ENCODE data around the gene CITED1.

The CITED1 gene

DNA sequence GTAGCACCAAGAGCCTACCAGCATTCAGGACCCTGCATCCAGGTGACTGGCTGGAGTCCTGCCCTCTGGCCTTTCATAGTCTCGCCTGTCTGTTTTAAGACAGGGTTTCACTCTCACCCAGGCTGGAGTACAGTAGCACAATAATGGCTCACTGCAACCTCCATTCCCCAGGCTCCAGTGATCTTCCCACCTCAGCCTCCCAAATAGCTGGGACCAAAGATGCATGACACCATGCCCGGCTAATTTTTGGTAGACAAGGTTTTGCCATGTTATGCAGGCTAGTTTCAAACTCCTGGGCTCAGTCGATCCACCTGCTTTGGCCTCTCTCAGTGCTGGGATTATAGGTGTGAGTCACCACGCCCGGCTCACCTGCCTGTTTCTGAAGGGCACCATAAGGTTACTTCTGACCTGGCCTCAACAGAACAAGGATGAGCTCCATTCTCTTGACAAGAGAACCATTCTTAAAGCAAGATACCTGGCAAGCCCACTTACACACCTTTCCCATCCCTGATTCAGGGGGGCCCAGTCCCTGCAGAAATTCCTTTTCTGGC lies 35.3 kb downstream of the CITED1 start:
- DNase-seq (ENCODE audit: low read depth in 2 of 2) = no peak

GRCh38 chrX:72269671-72270251 lies 36.0 kb downstream of the CITED1 start:
- no peak for DNase-seq (ENCODE audit: low read depth in 2 of 2)

- DNase-seq (ENCODE audit: low read depth in 2 of 2) = no peak
These were observed 36.9 kb downstream of the CITED1 start for GRCh38 chrX:72268597-72269365.

DNA sequence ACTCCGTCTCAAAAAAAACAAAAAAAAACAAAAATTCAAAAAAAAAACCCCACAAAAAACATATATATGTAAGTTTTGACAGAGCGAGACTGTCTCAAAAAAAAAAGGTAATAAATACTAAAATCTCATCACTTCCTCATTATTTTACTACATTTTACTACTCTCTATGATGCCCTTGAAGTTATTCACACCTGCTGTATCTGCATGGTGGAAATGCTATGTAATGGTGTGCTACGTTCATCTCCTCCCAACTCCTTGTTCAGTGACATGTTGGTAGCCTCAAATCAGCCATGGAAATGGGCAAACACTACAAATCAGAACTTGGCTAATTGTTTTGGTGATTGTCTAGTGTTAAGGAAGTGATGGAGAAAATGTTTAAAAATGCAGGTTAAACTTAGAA lies 40.5 kb downstream of the CITED1 start:
- DNase-seq (ENCODE audit: low read depth in 2 of 2) = no peak

DNA sequence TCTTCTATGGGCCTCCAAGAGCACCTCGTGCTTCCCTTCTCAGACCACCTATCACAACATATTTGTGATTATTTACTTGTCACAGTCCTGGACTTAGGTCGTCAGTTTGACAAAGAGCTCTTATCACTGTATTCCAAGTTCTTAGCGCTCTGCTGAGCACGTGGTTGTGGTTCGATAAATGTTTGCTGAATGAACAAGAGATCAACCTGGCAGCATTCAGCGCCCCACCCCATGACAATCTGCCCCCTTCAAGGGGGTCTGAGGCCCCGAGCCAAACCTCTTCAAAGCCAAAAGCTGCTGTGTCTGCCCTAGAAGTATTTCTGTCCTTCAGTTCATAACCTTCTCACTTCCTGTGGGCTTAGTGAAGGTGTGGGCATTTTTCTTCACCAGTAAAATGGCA lies 43.6 kb downstream of the CITED1 start:
- DNase-seq (ENCODE audit: low read depth in 2 of 2) = no peak

- DNase-seq (ENCODE audit: low read depth in 2 of 2) = no peak
These were observed 45.3 kb downstream of the CITED1 start for GRCh38 chrX:72260448-72260847.

- DNase-seq (ENCODE audit: low read depth in 2 of 2) = no peak
These were observed 47.5 kb downstream of the CITED1 start for GRCh38 chrX:72258174-72258573.

DNA sequence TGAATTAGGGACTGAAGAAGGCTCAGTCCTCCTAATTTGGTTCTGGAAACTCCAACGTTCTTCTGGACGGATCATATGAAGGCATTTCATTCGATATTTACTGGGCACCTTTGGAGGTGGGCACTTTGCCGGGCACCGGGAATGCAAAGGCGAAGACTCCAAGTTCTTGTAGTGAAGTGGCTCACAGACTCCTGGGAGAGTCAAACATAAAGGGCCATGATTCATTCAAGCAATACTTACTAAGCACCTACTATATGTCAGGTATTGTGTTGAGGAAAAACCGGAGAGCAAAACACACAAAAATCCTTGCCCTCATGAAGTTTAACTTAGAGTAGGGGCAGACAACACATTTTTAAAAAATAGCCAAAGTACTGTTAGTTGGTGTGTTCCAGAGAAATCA lies 49.9 kb downstream of the CITED1 start:
- DNase-seq (ENCODE audit: low read depth in 2 of 2) = no peak

- no peak for DNase-seq (ENCODE audit: low read depth in 2 of 2)
These were observed 50.3 kb downstream of the CITED1 start for GRCh38 chrX:72255445-72255844.

DNA sequence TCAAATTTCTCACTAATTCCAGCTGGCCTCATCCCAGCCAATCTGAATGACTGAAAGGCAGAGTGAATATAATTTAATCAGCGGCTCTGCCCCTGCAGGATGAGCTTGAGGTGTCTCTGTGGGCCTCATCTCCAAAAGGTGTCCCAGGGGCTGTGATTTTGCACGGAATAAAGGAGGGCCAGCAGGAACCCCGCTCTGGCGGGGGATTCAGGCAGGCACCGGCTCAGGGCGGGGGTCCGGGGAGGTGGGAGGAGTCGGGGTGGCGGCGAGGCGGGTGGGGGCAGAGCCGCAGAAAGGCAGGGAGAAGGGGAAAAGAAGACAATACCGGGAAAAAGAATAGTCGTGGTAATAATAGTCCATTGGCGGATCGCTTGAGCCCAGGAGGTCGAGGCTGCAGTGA lies 50.9 kb downstream of the CITED1 start:
- no peak for DNase-seq (ENCODE audit: low read depth in 2 of 2)

DNA sequence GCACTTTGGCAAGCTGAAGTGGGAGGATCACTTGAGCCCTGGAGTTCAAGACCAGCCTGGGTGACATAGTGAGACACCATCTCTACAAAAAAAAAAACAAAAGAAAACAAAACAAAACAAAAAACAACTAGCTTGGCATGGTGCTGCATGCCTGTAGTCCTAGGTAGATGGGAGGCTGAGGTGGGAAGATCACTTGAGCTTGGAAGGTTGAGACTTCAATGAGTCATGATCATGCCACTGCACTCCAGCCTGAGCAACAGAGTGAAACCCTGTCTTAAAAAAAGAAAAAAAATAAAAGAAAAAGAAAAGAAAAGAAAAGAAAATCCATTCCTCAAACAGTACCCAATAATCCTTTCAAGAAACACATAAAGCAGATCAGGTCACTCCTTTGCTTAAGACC lies 52.0 kb downstream of the CITED1 start:
- DNase-seq (ENCODE audit: low read depth in 2 of 2) = no peak

All from activated CD4-positive, alpha-beta T cell treated with anti-CD3 and anti-CD28 coated beads for 24 hours (primary cell).